Left renal cortex interstitium (tissue), 4 donors: ENCODE data around the gene ACKR3. TPM values are rescaled to one million over a fixed set of nuclear protein-coding genes. Genes with fewer than 3 reads are reported as not detected.

Experiments used
- DNase-seq, 4 donors: peaks; one replicate each; pipeline ENCODE4 v3.0.0-alpha.2; 2013; ENCODE audit warnings: low read depth in 4 of 4, low spot score in 2 of 4, missing footprints in 1 of 4
- polyA plus RNA-seq, 4 donors: library from polyadenylated mRNA; unstranded; fragments of 120-200 nt; gene quantifications; one replicate each; pipeline ENCODE4 v1.2.1, GENCODE V29; 2013; ENCODE audit not compliant: insufficient read length in 4 of 4

The ACKR3 gene
- polyA plus RNA-seq, 4 donors, result 58.9 to 75.9 (median 66.3) TPM

GRCh38 chr2:236581546-236581945 lies 11.9 kb downstream of the ACKR3 start:
- no peak for DNase-seq

DNA sequence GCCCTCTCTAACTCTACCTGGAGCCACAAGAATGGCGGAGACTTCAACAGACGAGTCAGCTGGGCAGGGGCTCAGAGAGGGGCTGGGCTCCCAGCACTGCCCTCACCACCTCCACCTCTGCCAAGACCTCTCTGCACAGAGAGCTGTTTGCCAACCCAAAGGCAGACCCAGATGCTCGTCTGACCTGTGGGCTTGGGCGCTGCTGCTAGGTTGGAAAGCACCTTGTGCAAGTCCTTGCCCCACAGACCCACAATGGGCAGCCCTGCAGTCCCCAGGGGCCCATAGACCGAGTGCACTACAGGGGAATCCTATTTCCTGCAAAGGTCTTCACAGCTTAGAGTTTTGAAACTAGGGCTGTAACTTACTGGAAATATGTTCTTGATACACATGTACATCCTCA lies 13.3 kb downstream of the ACKR3 start:
- no peak for DNase-seq

DNA sequence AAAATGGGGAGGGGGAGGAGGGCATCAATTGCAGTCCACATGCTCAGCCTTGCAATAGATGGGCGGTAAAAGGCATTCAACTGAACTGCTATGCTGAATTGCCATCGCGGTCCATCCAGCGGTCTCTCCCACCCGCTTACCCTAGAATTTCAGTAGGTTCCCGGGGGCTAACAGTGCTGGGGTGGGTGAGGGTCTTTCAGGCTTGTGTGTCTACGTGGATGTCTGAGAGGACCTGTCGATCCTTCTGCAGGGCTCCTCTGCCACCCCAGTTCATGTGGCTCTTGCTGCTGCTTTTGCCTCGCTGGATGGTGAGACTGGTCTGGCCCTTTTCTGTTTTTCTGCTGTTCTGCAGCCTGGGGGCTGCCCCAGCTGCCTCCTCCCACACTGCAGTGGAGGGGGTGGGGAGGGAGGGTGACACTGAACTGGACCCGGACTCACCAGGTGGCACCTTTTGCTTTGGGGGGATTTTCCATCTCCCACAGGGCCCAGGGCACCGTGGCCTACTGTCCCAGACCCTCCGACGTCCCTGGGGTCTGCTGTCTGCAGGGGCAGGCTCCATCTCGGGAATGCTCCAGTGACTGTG lies 14.1 kb downstream of the ACKR3 start:
- no peak for DNase-seq

- no peak for DNase-seq
Measured at GRCh38 chr2:236584521-236585384, 15.1 kb downstream of the ACKR3 start.

DNA sequence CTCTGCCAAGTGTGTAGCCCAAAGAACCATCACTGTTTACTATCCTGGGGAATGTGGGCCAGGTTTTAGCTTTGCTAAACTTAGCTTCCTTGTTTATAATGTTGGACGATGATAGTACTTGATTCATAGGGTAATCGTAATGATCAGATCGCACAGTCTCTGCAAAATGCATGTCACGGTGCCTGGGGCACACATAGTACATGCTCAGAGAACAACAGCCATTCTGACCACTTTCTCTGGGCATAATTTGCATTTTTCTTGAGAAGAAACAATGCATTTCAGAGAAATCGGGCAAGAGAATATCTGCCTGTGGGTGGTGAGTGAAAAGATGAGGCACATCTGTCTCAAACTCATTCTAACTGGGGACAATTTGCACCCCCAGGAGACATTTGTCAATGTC lies 16.3 kb downstream of the ACKR3 start:
- no peak for DNase-seq

GRCh38 chr2:236587861-236588815 lies 18.5 kb downstream of the ACKR3 start:
- no peak for DNase-seq

GRCh38 chr2:236588932-236589592 lies 19.4 kb downstream of the ACKR3 start:
- no peak for DNase-seq

DNA sequence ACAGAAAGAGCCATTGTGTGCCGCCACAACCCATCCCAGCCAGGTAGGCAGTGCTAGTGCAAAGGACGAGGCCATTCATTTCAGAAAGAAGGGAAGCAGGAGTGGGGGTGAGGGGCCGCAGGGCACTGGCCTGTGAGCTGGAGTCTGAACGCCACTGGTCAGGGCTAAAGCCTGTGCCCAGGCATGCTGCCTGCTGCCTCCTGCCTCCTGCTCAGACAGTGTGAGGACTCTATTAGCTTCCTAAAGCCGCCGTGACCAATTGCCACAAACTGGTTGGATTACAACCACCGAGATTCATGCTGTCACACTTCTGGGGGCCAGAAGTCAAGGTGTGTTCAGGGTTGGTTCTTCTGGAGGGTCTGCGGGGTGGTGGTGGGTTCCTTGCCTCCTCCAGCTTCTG lies 21.2 kb downstream of the ACKR3 start:
- DNase-seq, result no peak

GRCh38 chr2:236592821-236593220 lies 23.2 kb downstream of the ACKR3 start:
- DNase-seq, result no peak

GRCh38 chr2:236593531-236593930 lies 23.9 kb downstream of the ACKR3 start:
- DNase-seq, result no peak

DNA sequence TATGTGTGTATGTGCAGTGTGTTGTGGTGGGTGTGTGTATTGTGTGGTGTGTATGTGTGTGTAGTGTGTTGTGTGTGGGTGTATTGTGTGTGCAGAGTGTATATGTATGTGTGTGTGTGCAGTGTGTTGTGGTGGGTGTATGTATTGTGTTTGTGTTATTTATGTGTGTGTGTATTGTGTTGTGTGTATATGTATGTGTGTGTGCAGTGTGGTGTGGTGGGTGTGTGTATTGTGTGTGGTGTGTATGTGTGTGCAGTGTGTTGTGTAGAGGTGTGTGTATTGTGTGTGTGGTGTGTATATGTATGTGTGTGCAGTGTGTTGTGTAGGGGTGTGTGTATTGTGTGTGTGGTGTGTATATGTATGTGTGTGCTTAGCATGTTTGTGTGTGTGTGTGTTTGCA lies 24.3 kb downstream of the ACKR3 start:
- no peak for DNase-seq

DNA sequence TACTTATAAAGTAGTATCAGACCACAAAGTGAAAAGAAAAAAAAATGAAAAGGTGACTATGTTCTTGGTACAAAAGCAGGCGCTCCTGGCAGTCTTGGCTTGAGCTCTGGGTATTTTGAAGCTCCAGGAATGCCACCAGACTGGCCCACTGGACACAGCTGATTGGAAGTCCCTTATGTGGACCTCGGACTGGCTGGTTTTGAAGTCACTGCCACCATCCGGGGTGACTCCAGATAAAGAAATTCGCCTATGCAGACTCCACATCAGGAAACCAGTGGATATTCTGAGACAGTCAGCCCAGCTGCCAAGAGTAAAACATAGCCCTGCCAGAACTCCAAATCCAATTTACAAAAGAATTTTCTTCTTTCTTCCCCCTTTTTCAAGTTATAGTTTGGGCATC lies 28.0 kb downstream of the ACKR3 start:
- DNase-seq, result no peak

- no peak for DNase-seq
Measured at GRCh38 chr2:236599059-236599458, 29.4 kb downstream of the ACKR3 start.

- no peak for DNase-seq
Measured at GRCh38 chr2:236600158-236600557, 30.5 kb downstream of the ACKR3 start.

- DNase-seq, result no peak
Measured at GRCh38 chr2:236600892-236601291, 31.3 kb downstream of the ACKR3 start.

DNA sequence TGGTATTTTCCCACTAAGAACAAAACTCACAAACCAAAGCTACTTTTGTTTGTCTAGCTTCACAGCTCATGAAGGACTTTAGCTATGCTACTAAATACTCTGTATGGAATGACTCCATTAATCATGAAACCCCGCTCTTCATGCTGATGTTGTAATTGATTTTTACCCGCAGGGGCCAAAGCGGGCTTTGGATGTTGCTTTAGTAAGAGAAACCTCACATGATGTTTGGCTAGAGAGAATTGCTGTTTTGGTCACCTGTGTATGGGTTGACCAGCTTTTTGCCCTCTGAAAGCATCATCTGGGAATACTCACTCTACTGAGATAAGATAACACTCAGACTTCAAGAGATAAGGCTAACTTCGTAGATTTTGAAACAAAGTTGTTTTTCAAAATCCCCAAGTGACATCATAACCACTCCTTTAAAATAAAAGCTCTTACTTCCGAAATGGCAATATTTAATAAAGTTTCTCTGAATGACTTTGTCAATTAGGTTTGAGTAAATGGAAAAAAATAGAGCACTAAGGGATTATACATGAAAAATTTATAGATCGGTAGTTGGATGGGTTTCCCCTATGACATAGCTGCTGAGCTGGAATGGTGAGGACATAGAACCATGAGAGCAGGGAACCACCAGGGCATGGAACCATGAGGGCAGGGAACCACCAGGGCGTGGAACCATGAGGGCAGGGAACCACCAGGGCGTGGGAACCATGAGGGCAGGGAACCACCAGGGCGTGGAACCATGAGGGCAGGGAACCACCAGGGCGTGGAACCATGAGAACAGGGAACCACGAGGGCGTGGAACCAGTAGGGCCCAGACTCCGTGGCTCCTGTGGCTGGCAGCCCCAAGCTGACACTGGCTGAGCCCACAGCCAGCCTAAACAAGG lies 31.9 kb downstream of the ACKR3 start:
- no peak for DNase-seq

DNA sequence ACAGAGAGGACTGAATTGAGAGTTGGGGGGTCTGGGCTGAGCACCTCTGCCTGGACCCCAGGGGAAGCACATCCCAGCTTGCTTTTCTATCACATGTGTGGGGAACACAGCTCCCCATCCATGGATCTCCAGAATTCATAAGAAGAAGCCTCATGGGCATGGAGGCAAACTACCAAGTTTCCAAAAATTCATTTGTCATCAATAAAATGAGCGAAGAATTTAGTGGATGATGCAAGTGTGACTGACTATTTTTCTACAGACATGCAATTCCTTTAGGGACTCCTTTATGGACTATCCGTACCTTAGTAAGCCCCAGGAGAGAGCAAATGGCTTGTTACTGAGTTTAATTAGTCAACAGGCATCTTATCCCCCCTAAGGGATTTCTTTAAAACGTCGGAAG lies 33.1 kb downstream of the ACKR3 start:
- DNase-seq, result no peak

GRCh38 chr2:236603361-236604015 lies 33.9 kb downstream of the ACKR3 start:
- no peak for DNase-seq
